Esophagus muscularis mucosa (tissue), 4 donors: Measurements from ENCODE around the gene PHYH. TPM values are rescaled to one million over a fixed set of nuclear protein-coding genes. Genes with fewer than 3 reads are reported as not detected.
"Not testable (repeated sequence)": the region's sequence is repeated elsewhere in the genome, so short reads cannot be mapped to it uniquely, and the experiment has no call there.

ENCODE experiments used
- DNase-seq: peaks from one replicate; pipeline ENCODE4 v3.0.0-alpha.2; 2017; ENCODE audit errors: extremely low spot score
- H3K27ac ChIP-seq, 4 donors: fragments of 200-600 bp; sonication (generic); replicated peaks in 1 of 4; 1 replicate in 3 of 4; 2 replicates in 1 of 4; pipeline ENCODE4 v1.5.1; 2016 to 2019; ENCODE audit warnings: mild to moderate bottlenecking in 1 of 4
- H3K27me3 ChIP-seq, 4 donors: fragments of 200-600 bp; sonication (generic); one replicate each; pipeline versions ENCODE4 v1.5.1 to v1.6.0; 2016 to 2019
- H3K36me3 ChIP-seq, 4 donors: fragments of 200-600 bp; sonication (generic); one replicate each; pipeline ENCODE4 v1.5.1; 2016 to 2019
- H3K4me1 ChIP-seq, 4 donors: fragments of 200-600 bp; sonication (generic); one replicate each; pipeline ENCODE4 v1.5.1; 2016 to 2019
- H3K4me3 ChIP-seq, 4 donors: fragments of 200-600 bp; sonication (generic); 1 replicate in 2 of 4; 2 replicates in 2 of 4; pipeline ENCODE4 v1.5.1; 2016 to 2019; ENCODE audit warnings: mild to moderate bottlenecking in 4 of 4, moderate library complexity in 1 of 4
- H3K9me3 ChIP-seq, 4 donors: fragments of 200-600 bp; sonication (generic); 1 replicate in 3 of 4; 2 replicates in 1 of 4; pipeline ENCODE4 v1.5.1; 2016 to 2019
- CTCF ChIP-seq, 3 experiments: fragments of 200-600 bp in 2 of 3; fragments of 450-650 bp in 1 of 3; sonication (generic) in 2 of 3; IDR thresholded peaks; one replicate each; pipeline ENCODE4 v1.5.1; 2017 to 2019; ENCODE audit warnings: antibody characterized with exemption in 3 of 3, mild to moderate bottlenecking in 2 of 3, moderate library complexity in 1 of 3
- EP300 ChIP-seq: sonication (generic); formaldehyde crosslinking; IDR thresholded peaks from one replicate; pipeline ENCODE4 v1.6.1; 2017; ENCODE audit warnings: antibody characterized with exemption
- POLR2A ChIP-seq: fragments of 450-650 bp; IDR thresholded peaks from one replicate; pipeline ENCODE4 v1.6.1; 2017; ENCODE audit warnings: antibody characterized with exemption, moderate library complexity, mild to moderate bottlenecking, low read depth
- POLR2AphosphoS5 ChIP-seq, 2 donors: sonication (generic); formaldehyde crosslinking; IDR thresholded peaks; one replicate each; pipeline ENCODE4 v1.6.1; 2017; ENCODE audit warnings: antibody characterized with exemption in 2 of 2
- WGBS: methylation state at CpG from one replicate; pipeline ENCODE4 v1.1.5; 2018; 5-methylcytosine and 5-hydroxymethylcytosine counted together
- intact Hi-C: fragments of 100-400 bp; cut with DNase I; formaldehyde crosslinking; loops from one replicate; pipeline ENCODE4 v1.15.1; 2023
- total RNA-seq, 4 donors: library from RNA; depleted of rRNA; stranded (reverse); fragments of >200 nt; gene quantifications; one replicate each; pipeline versions ENCODE4 v1.1.0 to v1.2.1, GENCODE V29; 2016

The PHYH gene
- total RNA-seq, 4 donors from 2014 or later: 29.3 to 42.8 (median 38.4) TPM

- H3K4me3 ChIP-seq: no peak overlapping the region
- H3K27ac ChIP-seq: no peak overlapping the region
- no peak for TF ChIP-seq POLR2A
- no peak for TF ChIP-seq CTCF (IDR thresholded peaks at IDR 0.05)
- no peak for TF ChIP-seq EP300
- no peak for TF ChIP-seq POLR2AphosphoS5 (IDR thresholded peaks at IDR 0.05)
- H3K27me3 ChIP-seq: peaks cover 0 to 1% (median 0%) of the 10 kb centered on the region in 4 donors
- WGBS: 98% methylated on average over 2 of the region's 2 CpGs
- no peaks in the 10 kb centered on the region for H3K9me3 ChIP-seq
- peaks cover 7 to 19% (median 16%) of the 10 kb centered on the region in 4 donors for H3K4me1 ChIP-seq
- DNase-seq: no peak
- peaks cover 29 to 55% (median 46%) of the 10 kb centered on the region in 4 donors for H3K36me3 ChIP-seq
- intact Hi-C loops: no loop called here
Observed at GRCh38 chr10:13294784-13295183, 5.1 kb downstream of the PHYH start.

GRCh38 chr10:13291821-13292773 is 7.8 kb downstream of the PHYH start:
- WGBS: 93% methylated on average over 19 of the region's 19 CpGs
- Histone ChIP-seq H3K36me3 (peaks cover 42 to 79% (median 68%) of the 10 kb centered on the region in 4 donors), H3K27me3 (no peaks in the 10 kb centered on the region), H3K27ac (no peak overlapping the region), H3K9me3 (no peaks in the 10 kb centered on the region), H3K4me1 (peaks cover 0 to under 1% (median 0%) of the 10 kb centered on the region in 4 donors), H3K4me3 (no peak overlapping the region)
- no peak for DNase-seq
- TF ChIP-seq POLR2AphosphoS5 (IDR thresholded peaks at IDR 0.05) (no peak), EP300 (no peak), CTCF (IDR thresholded peaks at IDR 0.05) (no peak), POLR2A (no peak)
- intact Hi-C loops: no loop called here

GRCh38 chr10:13291061-13291460 is 8.8 kb downstream of the PHYH start:
- H3K4me1 ChIP-seq: no peaks in the 10 kb centered on the region
- H3K4me3 ChIP-seq: no peak overlapping the region
- TF ChIP-seq POLR2A (no peak), CTCF (IDR thresholded peaks at IDR 0.05) (no peak), POLR2AphosphoS5 (IDR thresholded peaks at IDR 0.05) (no peak), EP300 (no peak)
- peaks cover 42 to 90% (median 76%) of the 10 kb centered on the region in 4 donors for H3K36me3 ChIP-seq
- no peaks in the 10 kb centered on the region for H3K9me3 ChIP-seq
- no peak overlapping the region for H3K27ac ChIP-seq
- WGBS: 91% methylated on average over 4 of the region's 4 CpGs
- DNase-seq: no peak
- intact Hi-C loops: no loop called here
- H3K27me3 ChIP-seq: no peaks in the 10 kb centered on the region

GRCh38 chr10:13284050-13284449 is 15.8 kb downstream of the PHYH start:
- H3K36me3 ChIP-seq: peaks cover 51 to 92% (median 83%) of the 10 kb centered on the region in 4 donors
- intact Hi-C loops: no loop called here
- WGBS: 90% methylated on average over 4 of the region's 4 CpGs

GRCh38 chr10:13282348-13282747 is 17.5 kb downstream of the PHYH start:
- H3K36me3 ChIP-seq: peaks cover 45 to 91% (median 83%) of the 10 kb centered on the region in 4 donors

More at GRCh38 chr10:13284050-13284449, 15.8 kb downstream of the PHYH start:
- Histone ChIP-seq H3K4me3 (no peak overlapping the region), H3K9me3 (no peaks in the 10 kb centered on the region), H3K27ac (no peak overlapping the region), H3K27me3 (no peaks in the 10 kb centered on the region), H3K4me1 (no peaks in the 10 kb centered on the region)
- DNase-seq: no peak
- TF ChIP-seq EP300 (no peak), POLR2A (no peak), POLR2AphosphoS5 (IDR thresholded peaks at IDR 0.05) (no peak), CTCF (IDR thresholded peaks at IDR 0.05) (no peak)

More at GRCh38 chr10:13282348-13282747, 17.5 kb downstream of the PHYH start:
- H3K4me1 ChIP-seq, H3K27me3 ChIP-seq, H3K9me3 ChIP-seq, intact Hi-C loops, DNase-seq, H3K27ac ChIP-seq, H3K4me3 ChIP-seq: not testable (repeated sequence)
- WGBS: 93% methylated on average over 6 of the region's 6 CpGs
